ENCODE measurements around the gene CD99L2.

The CD99L2 gene, protein sequence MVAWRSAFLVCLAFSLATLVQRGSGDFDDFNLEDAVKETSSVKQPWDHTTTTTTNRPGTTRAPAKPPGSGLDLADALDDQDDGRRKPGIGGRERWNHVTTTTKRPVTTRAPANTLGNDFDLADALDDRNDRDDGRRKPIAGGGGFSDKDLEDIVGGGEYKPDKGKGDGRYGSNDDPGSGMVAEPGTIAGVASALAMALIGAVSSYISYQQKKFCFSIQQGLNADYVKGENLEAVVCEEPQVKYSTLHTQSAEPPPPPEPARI

DNA sequence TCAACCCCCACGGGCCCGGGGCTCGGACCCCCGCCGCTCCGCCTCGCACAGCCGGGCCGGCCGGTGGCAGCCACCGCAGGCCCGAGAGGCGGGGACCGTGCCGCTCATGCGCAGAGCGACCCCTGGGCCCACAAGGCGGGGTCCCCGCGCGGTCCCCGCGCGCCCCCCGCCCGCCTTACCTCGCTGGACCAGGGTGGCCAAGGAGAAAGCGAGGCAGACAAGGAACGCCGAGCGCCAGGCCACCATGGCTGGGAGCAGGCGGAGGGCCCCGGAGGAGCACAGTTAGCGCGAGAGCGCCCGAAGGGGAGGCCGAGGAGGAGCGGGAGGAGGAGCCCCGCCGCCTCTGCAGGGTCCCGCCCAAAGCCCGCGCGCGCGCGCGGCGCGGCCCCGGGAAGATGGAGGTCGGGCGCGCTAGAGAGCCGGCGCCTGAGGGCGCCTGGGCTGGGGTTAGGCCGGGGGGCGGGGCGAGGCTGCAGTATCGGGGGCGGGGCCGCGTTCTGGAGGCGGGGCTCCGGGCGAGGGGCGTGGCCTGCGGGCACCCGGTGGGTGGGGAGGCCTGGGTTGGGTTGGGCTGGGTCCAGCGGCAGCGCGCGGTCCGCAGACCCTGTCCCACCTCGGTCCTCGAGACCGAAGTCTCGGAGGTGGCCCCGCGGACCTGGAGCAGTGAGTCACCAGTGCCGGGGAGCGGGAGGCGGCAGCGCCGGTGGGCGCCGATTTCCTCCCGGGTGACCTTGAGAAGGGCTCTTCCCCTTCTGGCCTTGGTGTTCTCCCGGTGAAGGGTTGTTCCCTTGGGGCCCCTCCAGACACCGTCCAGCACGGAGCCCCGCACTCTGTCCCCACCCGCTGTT lies at the start of gene CD99L2:
Gene CD99L2 (minus strand): TSS at position 326 of the 848 bp plus-strand sequence. CDS start 80 bp downstream, at position 246.
- DNase-seq (ENCODE audit: extremely low read depth, low read depth): peak; percentile 64
- TF ChIP-seq, protein P1, sequence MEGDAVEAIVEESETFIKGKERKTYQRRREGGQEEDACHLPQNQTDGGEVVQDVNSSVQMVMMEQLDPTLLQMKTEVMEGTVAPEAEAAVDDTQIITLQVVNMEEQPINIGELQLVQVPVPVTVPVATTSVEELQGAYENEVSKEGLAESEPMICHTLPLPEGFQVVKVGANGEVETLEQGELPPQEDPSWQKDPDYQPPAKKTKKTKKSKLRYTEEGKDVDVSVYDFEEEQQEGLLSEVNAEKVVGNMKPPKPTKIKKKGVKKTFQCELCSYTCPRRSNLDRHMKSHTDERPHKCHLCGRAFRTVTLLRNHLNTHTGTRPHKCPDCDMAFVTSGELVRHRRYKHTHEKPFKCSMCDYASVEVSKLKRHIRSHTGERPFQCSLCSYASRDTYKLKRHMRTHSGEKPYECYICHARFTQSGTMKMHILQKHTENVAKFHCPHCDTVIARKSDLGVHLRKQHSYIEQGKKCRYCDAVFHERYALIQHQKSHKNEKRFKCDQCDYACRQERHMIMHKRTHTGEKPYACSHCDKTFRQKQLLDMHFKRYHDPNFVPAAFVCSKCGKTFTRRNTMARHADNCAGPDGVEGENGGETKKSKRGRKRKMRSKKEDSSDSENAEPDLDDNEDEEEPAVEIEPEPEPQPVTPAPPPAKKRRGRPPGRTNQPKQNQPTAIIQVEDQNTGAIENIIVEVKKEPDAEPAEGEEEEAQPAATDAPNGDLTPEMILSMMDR (IDR thresholded peaks at IDR 0.05; ENCODE audit: low read depth, low read length): no peak

DNA sequence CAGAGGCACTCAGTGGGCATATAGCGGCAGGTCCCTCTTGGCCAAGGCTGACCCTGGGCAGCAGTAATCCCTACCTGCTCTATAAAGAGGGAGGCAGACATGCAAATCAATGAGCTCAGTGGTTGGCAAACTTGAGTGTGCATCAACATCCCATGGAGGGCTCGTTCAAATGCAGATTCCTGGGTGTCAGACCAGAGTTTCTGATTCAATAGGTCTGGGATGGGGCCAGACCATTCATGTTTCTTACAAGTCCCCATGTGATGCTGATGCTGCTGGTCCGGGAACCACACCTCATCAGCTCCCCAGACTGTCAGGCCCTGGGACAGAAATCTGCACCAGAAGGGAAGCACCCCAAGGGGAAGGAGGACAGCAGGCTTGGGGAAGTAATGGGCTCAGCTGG lies 45.8 kb upstream of the CD99L2 start:
- no peak for DNase-seq (ENCODE audit: extremely low read depth, low read depth)
- TF ChIP-seq, protein P1 (IDR thresholded peaks at IDR 0.05; ENCODE audit: low read depth, low read length): no peak

DNA sequence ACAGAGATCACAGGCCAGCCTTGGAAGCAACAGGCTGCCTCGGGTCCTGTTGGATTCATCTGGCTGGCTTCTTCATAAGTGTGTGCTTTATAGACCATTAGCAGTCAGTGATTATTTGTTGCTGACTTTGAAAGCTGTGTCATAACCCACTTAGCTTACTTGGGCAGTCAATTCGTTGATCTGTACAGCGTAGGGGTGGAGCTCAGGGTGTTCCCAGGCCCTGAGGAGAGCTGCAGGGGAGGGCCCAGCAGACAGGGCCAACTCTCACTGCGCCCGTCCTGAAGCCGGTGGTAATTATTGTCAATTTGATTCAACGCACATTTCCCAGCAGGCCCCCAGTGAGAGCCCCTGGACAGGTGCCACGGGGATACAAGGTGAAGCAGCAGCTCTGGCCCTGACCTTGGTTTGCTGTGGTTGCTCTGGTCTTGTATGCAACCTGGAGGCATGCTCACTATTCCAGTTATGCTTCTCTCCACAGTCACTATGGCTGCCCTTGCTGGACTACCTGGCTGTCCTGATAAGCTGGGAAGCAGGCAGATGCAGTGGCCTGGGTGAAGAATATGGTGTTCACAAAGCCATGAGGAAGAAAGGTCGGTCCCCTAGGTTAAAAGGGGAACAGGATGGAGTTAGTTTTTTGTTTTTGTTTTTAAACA lies 44.6 kb upstream of the CD99L2 start:
- TF ChIP-seq, protein P1 (IDR thresholded peaks at IDR 0.05; ENCODE audit: low read depth, low read length): no peak
- DNase-seq (ENCODE audit: extremely low read depth, low read depth): no peak

DNA sequence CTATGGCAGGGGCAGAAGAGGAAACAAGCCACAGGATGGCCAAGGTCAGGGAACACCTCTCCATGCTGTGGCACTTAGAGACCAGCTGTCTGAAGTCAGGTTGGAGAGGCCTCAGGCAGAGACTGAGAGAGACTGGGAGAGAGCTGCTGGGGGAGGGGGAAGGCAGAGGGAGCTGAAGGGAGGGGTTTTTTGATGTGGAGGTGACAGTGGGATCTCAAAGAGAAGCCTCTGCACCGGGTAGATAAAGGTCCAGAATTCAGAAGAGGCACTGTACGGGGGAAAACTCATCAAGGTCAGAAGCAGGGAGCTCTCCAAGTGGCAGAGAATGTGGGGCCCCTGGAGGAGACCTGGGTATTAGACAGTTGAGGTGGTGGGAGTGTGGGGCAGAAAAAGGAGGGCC lies 43.1 kb upstream of the CD99L2 start:
- no peak for DNase-seq (ENCODE audit: extremely low read depth, low read depth)
- TF ChIP-seq, protein P1 (IDR thresholded peaks at IDR 0.05; ENCODE audit: low read depth, low read length): no peak

DNA sequence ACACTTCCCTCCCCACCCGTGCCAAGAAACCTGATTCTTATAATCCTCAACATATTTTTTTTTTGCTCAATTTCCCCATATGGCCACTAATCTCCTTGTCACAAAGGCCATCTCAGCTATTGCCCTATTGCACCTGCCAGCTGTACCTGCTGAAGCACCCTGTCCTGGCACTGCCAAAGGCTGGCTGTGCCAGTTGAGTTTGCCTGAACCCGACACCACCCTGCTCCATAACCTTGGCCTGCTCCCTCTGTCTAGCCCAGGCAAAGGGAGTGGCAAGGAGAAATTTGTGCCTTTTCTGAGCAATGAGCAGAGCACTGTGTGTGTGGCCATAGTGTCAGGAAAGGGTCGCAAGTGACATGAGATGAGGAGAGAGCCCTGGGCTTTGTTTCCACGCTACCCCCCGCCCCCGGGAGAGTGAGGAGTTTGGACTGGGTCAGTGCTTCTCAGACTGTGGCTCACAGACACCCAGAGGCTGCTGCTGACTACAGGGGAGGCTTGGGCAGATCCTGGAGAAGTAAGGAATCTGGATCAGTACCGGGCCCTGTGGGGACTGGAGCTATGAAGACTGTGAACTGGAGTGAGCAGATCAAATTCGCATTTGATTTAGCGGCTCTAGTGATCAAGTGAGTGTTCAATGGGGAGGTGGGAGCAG lies 42.5 kb upstream of the CD99L2 start:
- DNase-seq (ENCODE audit: extremely low read depth, low read depth): no peak
- TF ChIP-seq, protein P1 (IDR thresholded peaks at IDR 0.05; ENCODE audit: low read depth, low read length): no peak

DNA sequence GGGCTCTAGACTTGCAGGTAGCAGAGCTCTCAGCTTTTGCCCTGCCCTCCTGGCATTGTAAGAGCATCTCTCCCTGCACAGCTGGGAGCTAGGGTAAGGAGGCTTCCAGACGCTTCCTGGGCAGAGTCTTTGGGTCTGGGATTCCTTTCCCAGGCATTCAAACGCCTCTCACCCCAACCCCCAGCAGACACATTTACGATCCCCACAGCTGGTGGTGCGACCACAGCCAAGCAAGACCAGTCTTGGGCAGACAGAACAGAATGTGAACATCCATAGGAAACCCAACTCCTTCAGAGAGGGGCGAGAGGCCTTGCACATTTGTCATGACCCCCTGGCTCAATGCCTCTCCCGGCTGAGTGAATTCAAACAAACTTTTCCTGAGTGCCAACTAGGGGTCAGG lies 38.1 kb upstream of the CD99L2 start:
- TF ChIP-seq, protein P1 (IDR thresholded peaks at IDR 0.05; ENCODE audit: low read depth, low read length): no peak
- no peak for DNase-seq (ENCODE audit: extremely low read depth, low read depth)

Data from AG09319 (cell line).